K562 treated with DMSO at 1 percent for 4 hours (cell line): Measurements from ENCODE around the gene PON1. TPM values are rescaled to one million over a fixed set of nuclear protein-coding genes. Genes with fewer than 3 reads are reported as not detected.

ENCODE experiments used
- total RNA-seq: library from RNA; unstranded; fragments of 300-600 nt; gene quantifications from 2 replicates; pipeline ENCODE4 v1.2.3, GENCODE V29; 2022; ENCODE audit not compliant: insufficient read depth

The PON1 gene
- total RNA-seq, result not detected in 2 replicates

GRCh38 chr7:95324431-95324830 is at the start of gene PON1:
TSS of gene PON1 (minus strand) at chr7:95324532. CDS start at chr7:95324475, 57 bp downstream.

Other genes starting within 250 kb of the PON1 start
- gene PON3, start 71.8 kb upstream of the PON1 start, total RNA-seq, result not detected in 2 replicates
- gene PON2, start 110.5 kb upstream of the PON1 start, total RNA-seq, result 4.2 and 5.5 TPM in 2 replicates
- gene ASB4, start 161.4 kb upstream of the PON1 start, total RNA-seq, result not detected in 2 replicates